Left ventricle myocardium inferior (tissue), 1 donor: Measurements from ENCODE around the gene ARHGAP24. TPM values are rescaled to one million over a fixed set of nuclear protein-coding genes. Genes with fewer than 3 reads are reported as not detected.
A peak's percentile ranks its signal among the peaks of the same experiment; 100 is the strongest.

Experiments
- DNase-seq: peaks from one replicate; pipeline ENCODE4 v3.0.0-alpha.2; 2020
- H3K27ac ChIP-seq: fragments of 200-600 bp; replicated peaks from 2 replicates; pipeline ENCODE4 v1.8.0; 2021
- H3K27me3 ChIP-seq: fragments of 200-600 bp; 2 replicates; pipeline ENCODE4 v1.8.0; 2021; ENCODE audit warnings: low read depth
- H3K36me3 ChIP-seq: fragments of 200-600 bp; 2 replicates; pipeline ENCODE4 v1.8.0; 2021
- H3K4me1 ChIP-seq: fragments of 200-600 bp; 2 replicates; pipeline ENCODE4 v1.8.0; 2021
- H3K4me3 ChIP-seq: fragments of 200-600 bp; 2 replicates; pipeline ENCODE4 v1.8.0; 2021; ENCODE audit warnings: mild to moderate bottlenecking, moderate library complexity
- H3K9me3 ChIP-seq: fragments of 200-600 bp; replicated peaks from 2 replicates; pipeline ENCODE4 v1.8.0; 2021
- intact Hi-C: fragments of 100-400 bp; cut with micrococcal nuclease; formaldehyde crosslinking; loops from one replicate; pipeline ENCODE4 v1.11.0; 2022
- total RNA-seq: library from RNA; stranded (reverse); fragmentation: NEBNext Ultra II Directional; extraction: Animal tissue kit (Norgen Biotek cat#: 25700); gene quantifications from one replicate; pipeline ENCODE4 v1.2.1, GENCODE V29; 2021
- TF ChIP-seq, protein P1 (sequence below): fragments of 200-600 bp; IDR thresholded peaks from 2 replicates; pipeline ENCODE4 v1.8.0; 2021; ENCODE audit warnings: antibody characterized with exemption, mild to moderate bottlenecking, borderline replicate concordance
- donor health status: DM: no; HTN: yes; CAD: no; lungs with severe emphysema.

Gene ARHGAP24
- total RNA-seq, 1 donor from 2014 or later = 13.7 TPM

DNA sequence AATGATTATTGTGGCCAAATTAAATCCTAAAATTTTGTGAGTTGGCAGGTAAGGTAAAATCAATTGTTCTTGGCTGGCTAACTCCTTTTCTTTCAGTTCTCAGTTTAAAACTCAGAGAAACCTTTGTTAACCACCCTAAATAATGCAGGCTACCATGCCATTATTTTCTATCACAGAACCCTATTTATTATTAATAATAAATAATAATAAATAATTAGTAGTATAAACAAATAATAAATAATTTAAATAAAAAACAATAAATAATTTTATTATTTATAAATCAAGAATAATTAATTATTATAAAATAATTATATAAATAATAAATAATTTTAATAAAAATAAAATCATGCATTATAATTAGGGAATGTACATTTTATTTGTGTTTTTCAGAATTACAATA lies 390.3 kb downstream of the ARHGAP24 start:
- Histone ChIP-seq H3K9me3 (no peaks in the 10 kb centered on the region), H3K4me1 (peaks cover 27% of the 10 kb centered on the region), H3K27me3 (no peaks in the 10 kb centered on the region), H3K27ac (no peak overlapping the region), H3K36me3 (no peaks in the 10 kb centered on the region), H3K4me3 (no peak overlapping the region)
- DNase-seq = no peak
- TF ChIP-seq, protein P1, sequence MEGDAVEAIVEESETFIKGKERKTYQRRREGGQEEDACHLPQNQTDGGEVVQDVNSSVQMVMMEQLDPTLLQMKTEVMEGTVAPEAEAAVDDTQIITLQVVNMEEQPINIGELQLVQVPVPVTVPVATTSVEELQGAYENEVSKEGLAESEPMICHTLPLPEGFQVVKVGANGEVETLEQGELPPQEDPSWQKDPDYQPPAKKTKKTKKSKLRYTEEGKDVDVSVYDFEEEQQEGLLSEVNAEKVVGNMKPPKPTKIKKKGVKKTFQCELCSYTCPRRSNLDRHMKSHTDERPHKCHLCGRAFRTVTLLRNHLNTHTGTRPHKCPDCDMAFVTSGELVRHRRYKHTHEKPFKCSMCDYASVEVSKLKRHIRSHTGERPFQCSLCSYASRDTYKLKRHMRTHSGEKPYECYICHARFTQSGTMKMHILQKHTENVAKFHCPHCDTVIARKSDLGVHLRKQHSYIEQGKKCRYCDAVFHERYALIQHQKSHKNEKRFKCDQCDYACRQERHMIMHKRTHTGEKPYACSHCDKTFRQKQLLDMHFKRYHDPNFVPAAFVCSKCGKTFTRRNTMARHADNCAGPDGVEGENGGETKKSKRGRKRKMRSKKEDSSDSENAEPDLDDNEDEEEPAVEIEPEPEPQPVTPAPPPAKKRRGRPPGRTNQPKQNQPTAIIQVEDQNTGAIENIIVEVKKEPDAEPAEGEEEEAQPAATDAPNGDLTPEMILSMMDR = no peak
- intact Hi-C loops = no loop called here

DNA sequence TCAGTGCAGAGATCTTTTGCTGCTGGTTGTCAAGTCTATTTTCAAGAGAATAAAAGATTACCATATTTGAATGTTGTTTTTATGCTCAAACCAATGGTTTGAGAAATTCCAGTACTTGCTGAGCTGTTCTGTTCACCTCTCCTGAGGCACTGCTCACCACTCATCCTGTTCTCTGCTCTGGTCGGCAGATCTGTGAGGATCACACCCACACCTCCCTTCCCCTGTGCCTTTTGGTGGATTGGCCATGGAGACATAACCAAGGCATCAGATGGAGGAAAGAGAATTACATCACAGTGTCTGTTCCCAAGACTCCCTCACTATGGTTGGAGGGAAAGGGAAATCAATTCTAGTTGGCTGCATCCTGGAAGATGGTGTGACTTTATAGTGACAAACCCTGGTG lies 391.6 kb downstream of the ARHGAP24 start:
- TF ChIP-seq, protein P1 = no peak
- intact Hi-C loops = no loop called here
- H3K36me3 ChIP-seq = no peaks in the 10 kb centered on the region
- peaks cover 27% of the 10 kb centered on the region for H3K4me1 ChIP-seq
- no peaks in the 10 kb centered on the region for H3K27me3 ChIP-seq
- H3K27ac ChIP-seq = peak overlapping the region; percentile 6
- no peak overlapping the region for H3K4me3 ChIP-seq
- no peaks in the 10 kb centered on the region for H3K9me3 ChIP-seq
- no peak for DNase-seq

DNA sequence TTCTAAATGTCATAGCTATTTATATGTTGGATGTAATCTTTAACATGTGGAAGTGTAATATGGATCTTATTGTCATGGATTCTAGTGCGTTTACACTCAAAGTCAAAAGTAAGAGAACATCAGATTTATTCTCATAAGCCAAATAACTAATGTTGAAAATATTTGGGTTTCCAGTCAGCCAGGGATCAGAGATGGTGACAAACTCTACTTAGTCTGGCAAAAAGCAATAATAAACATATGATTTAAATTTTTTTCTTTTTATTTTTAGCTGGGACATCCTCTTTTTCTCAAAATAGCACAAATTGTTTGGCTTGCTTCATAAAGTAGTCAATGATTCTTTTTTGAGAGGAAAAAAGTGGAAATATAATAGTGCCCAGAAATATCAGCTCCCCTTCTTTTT lies 392.3 kb downstream of the ARHGAP24 start:
- no peaks in the 10 kb centered on the region for H3K36me3 ChIP-seq
- peaks cover 27% of the 10 kb centered on the region for H3K4me1 ChIP-seq
- TF ChIP-seq, protein P1 = no peak
- H3K27me3 ChIP-seq = no peaks in the 10 kb centered on the region
- H3K27ac ChIP-seq = no peak overlapping the region
- H3K4me3 ChIP-seq = no peak overlapping the region
- DNase-seq = no peak
- intact Hi-C loops = no loop called here
- H3K9me3 ChIP-seq = no peaks in the 10 kb centered on the region

DNA sequence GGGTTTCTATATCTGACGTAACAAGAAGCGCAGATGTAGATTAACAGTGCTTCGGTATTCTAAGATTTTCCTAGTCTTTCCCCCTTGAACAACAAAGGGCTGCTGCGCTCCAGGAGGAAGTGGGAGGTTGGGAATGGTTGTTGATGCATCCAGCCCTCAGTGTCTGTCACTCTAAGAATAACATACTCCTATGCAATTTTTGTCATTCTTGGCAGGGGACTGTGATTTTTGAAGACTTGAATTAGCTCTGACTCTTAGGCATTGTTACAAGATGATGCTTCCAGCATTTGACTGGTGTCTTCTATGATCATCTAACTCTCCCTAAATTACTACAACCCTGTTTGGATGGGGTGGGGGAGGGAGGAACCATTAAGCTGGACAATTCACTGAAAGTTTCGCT lies 394.2 kb downstream of the ARHGAP24 start:
- no peak for DNase-seq

DNA sequence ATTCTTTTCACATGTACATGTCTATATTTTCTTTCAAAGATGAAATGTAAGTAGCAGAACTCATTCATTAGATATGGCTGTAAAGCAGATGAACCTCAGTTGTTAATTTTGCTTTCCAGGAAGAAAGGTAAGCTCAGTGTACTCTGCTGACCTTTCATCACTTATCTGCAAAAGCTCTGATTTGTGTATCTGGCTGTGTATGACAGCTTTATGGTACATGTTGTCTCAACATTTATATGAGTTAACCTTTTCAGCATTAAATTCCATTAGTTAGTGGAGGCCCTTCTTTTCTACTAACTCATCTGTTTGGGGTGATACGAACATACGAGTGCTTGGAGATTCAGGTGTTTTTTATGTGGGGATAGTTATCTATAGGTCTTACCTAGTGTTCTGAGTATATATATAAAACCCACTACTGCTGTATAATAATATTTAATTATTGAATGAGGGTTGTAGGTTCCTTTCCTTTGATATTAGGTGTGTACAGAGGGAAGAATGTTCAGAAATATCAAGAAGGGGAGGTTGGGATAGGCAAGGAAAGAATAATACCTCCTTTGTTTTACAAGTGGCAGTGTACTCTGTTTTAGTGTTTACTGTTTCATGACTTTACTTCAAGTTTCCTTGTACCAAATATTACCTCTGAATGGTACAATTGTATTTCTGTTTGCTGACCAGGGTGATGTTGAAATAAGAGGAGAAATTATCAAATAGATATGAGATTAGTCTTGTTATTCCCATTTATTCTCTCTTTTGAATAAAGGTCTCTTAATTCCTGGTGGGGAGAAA lies 395.5 kb downstream of the ARHGAP24 start:
- DNase-seq = no peak
- Histone ChIP-seq H3K36me3 (no peaks in the 10 kb centered on the region), H3K4me3 (no peak overlapping the region), H3K4me1 (peaks cover 35% of the 10 kb centered on the region), H3K9me3 (no peaks in the 10 kb centered on the region), H3K27me3 (no peaks in the 10 kb centered on the region), H3K27ac (no peak overlapping the region)
- intact Hi-C loops = no loop called here
- TF ChIP-seq, protein P1 = no peak

More for the DNA sequence above, 394.2 kb downstream of the ARHGAP24 start:
- peaks cover 32% of the 10 kb centered on the region for H3K4me1 ChIP-seq
- H3K9me3 ChIP-seq = no peaks in the 10 kb centered on the region
- no peaks in the 10 kb centered on the region for H3K36me3 ChIP-seq
- H3K27ac ChIP-seq = no peak overlapping the region
- TF ChIP-seq, protein P1 = no peak
- intact Hi-C loops = no loop called here
- no peak overlapping the region for H3K4me3 ChIP-seq
- H3K27me3 ChIP-seq = no peaks in the 10 kb centered on the region
